ENCODE measurements around the gene TMEM94. TPM values are rescaled to one million over a fixed set of nuclear protein-coding genes. Genes with fewer than 3 reads are reported as not detected.

TMEM94 gene
- total RNA-seq, 1 donor from 2014 or later, result 125 TPM

DNA sequence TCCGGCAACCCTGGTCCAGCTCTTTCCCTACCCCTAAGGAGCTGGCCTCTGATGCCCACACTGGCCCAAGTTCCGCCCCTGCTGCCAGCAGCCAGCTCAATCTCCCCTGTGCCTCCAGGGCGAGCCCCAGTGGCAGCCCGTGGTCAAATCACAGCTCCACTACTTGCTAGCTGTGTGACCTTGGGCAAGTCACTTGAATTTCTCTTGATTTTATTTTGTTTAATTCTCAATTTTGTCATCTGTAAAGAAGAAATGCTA, 48.6 kb downstream of the TMEM94 start:
- Histone ChIP-seq H3K36me3 (peaks cover 45 to 62% of the 10 kb centered on the region in 2 donors), H3K9me3 (no peaks in the 10 kb centered on the region), H3K4me1 (peaks cover 2 to 25% of the 10 kb centered on the region in 2 donors), H3K4me3 (no peak overlapping the region), H3K27me3 (no peaks in the 10 kb centered on the region), H3K27ac (no peak overlapping the region)
- no peak for DNase-seq (ENCODE audit: low spot score in 2 of 2)
- intact Hi-C loops (cut with DNase I), result no loop called here
- TF ChIP-seq, protein P1, sequence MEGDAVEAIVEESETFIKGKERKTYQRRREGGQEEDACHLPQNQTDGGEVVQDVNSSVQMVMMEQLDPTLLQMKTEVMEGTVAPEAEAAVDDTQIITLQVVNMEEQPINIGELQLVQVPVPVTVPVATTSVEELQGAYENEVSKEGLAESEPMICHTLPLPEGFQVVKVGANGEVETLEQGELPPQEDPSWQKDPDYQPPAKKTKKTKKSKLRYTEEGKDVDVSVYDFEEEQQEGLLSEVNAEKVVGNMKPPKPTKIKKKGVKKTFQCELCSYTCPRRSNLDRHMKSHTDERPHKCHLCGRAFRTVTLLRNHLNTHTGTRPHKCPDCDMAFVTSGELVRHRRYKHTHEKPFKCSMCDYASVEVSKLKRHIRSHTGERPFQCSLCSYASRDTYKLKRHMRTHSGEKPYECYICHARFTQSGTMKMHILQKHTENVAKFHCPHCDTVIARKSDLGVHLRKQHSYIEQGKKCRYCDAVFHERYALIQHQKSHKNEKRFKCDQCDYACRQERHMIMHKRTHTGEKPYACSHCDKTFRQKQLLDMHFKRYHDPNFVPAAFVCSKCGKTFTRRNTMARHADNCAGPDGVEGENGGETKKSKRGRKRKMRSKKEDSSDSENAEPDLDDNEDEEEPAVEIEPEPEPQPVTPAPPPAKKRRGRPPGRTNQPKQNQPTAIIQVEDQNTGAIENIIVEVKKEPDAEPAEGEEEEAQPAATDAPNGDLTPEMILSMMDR (IDR thresholded peaks at IDR 0.05), result no peak

GRCh38 chr17:75505640-75506039, 49.2 kb downstream of the TMEM94 start:
- TF ChIP-seq, protein P1 (IDR thresholded peaks at IDR 0.05), result no peak
- DNase-seq (ENCODE audit: low spot score in 2 of 2), result no peak
- peaks cover 45 to 56% of the 10 kb centered on the region in 2 donors for H3K36me3 ChIP-seq
- H3K4me1 ChIP-seq, result peaks cover 2 to 30% of the 10 kb centered on the region in 2 donors
- intact Hi-C loops (cut with DNase I), result no loop called here
- H3K27me3 ChIP-seq, result no peaks in the 10 kb centered on the region
- no peak overlapping the region for H3K27ac ChIP-seq
- no peak overlapping the region for H3K4me3 ChIP-seq
- H3K9me3 ChIP-seq, result no peaks in the 10 kb centered on the region

DNA sequence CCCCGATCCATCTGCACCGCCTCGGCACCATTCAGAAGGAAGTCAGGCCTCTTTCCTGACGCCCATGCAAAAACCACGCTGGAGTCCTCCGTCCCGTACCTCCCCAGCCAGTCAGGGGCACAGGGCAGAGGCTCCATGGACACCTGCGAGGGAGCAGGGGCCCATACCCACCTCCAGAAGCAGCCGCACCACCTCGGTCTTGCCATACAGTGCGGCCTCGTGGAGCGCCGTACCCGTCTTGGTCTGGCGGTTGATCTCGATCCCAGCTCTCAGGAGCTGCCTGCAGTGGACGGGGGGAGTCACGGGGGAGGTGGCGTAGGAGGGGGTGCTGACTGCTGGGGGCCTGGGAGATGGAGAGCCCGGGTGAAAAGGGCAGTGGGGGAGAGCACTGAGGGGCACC, 49.7 kb downstream of the TMEM94 start:
- Histone ChIP-seq H3K27ac (no peak overlapping the region), H3K4me1 (peaks cover 2 to 32% of the 10 kb centered on the region in 2 donors), H3K9me3 (no peaks in the 10 kb centered on the region), H3K36me3 (peaks cover 45 to 54% of the 10 kb centered on the region in 2 donors), H3K27me3 (no peaks in the 10 kb centered on the region), H3K4me3 (no peak overlapping the region)
- no peak for DNase-seq (ENCODE audit: low spot score in 2 of 2)
- intact Hi-C loops (cut with DNase I), result no loop called here
- TF ChIP-seq, protein P1 (IDR thresholded peaks at IDR 0.05), result no peak

GRCh38 chr17:75506888-75507287, 50.5 kb downstream of the TMEM94 start:
- H3K36me3 ChIP-seq, result peaks cover 45 to 54% of the 10 kb centered on the region in 2 donors
- H3K27me3 ChIP-seq, result no peaks in the 10 kb centered on the region
- DNase-seq (ENCODE audit: low spot score in 2 of 2), result no peak
- H3K9me3 ChIP-seq, result no peaks in the 10 kb centered on the region
- no peak overlapping the region for H3K4me3 ChIP-seq
- no peak overlapping the region for H3K27ac ChIP-seq
- TF ChIP-seq, protein P1 (IDR thresholded peaks at IDR 0.05), result no peak
- intact Hi-C loops (cut with DNase I), result no loop called here
- H3K4me1 ChIP-seq, result peaks cover 10 to 33% of the 10 kb centered on the region in 2 donors

GRCh38 chr17:75507733-75508719, 51.6 kb downstream of the TMEM94 start:
- H3K36me3 ChIP-seq, result peaks cover 39 to 46% of the 10 kb centered on the region in 2 donors

More at GRCh38 chr17:75507733-75508719, 51.6 kb downstream of the TMEM94 start:
- Histone ChIP-seq H3K9me3 (no peaks in the 10 kb centered on the region), H3K4me3 (no peak overlapping the region), H3K4me1 (peaks cover 7 to 35% of the 10 kb centered on the region in 2 donors), H3K27me3 (no peaks in the 10 kb centered on the region), H3K27ac (peak overlapping the region; percentile 59 to 78)
- DNase-seq (ENCODE audit: low spot score in 2 of 2), result no peak
- intact Hi-C loops (cut with DNase I), result no loop called here
- TF ChIP-seq, protein P1 (IDR thresholded peaks at IDR 0.05), result no peak
